AG09309 (cell line): ENCODE measurements around the gene FUT9.

ENCODE experiments used
- DNase-seq: peaks from one replicate; pipeline ENCODE4 v3.0.0-alpha.2; 2010; ENCODE audit warnings: low read depth
- H3K4me3 ChIP-seq: 2 replicates; pipeline ENCODE4 v1.5.1; 2011; ENCODE audit warnings: mild to moderate bottlenecking, low read depth, low read length, moderate library complexity; ENCODE audit not compliant: control insufficient read depth
- TF ChIP-seq, protein P1 (sequence below): IDR thresholded peaks from 2 replicates; pipeline ENCODE4 v1.5.1; 2011; ENCODE audit warnings: mild to moderate bottlenecking, low read depth, low read length, inconsistent platforms; ENCODE audit not compliant: insufficient read depth, control insufficient read depth; ENCODE audit errors: missing control alignments

The FUT9 gene

DNA sequence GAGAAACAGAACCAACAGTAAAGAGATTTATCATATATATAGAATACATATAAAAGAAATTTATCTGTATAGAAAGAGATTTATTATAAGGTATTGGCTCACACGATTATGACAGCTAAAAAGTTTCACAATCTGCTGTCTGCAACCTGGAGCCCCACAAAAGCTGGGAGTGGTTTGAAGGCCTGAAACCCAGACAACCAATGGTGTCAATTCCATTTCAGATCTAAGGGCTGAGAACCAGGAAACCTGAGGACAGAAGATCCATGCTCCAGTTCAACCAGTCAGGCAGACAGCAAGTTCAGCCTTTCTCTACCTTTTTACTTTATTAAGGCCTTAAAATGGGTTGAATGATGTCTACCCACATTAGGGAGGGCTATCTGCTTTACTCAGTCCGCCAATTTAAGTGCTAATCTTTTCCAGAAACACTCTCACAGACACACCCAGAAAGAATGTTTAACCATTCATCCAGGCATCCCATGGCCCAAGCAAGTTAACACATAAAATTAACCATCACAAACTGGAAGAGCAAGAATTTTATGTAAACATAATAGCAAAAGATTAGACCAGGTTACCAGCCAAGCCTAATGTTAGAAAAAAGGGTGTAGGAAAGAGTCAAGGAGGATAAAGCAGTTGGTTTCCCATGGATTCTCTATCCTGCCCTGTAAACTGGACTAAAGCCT lies 170.9 kb downstream of the FUT9 start:
- DNase-seq, result no peak
- H3K4me3 ChIP-seq, result no peak overlapping the region
- TF ChIP-seq, protein P1, sequence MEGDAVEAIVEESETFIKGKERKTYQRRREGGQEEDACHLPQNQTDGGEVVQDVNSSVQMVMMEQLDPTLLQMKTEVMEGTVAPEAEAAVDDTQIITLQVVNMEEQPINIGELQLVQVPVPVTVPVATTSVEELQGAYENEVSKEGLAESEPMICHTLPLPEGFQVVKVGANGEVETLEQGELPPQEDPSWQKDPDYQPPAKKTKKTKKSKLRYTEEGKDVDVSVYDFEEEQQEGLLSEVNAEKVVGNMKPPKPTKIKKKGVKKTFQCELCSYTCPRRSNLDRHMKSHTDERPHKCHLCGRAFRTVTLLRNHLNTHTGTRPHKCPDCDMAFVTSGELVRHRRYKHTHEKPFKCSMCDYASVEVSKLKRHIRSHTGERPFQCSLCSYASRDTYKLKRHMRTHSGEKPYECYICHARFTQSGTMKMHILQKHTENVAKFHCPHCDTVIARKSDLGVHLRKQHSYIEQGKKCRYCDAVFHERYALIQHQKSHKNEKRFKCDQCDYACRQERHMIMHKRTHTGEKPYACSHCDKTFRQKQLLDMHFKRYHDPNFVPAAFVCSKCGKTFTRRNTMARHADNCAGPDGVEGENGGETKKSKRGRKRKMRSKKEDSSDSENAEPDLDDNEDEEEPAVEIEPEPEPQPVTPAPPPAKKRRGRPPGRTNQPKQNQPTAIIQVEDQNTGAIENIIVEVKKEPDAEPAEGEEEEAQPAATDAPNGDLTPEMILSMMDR, result no peak

- no peak for DNase-seq
- TF ChIP-seq, protein P1, result no peak
- H3K4me3 ChIP-seq, result no peak overlapping the region
Measured at GRCh38 chr6:96194675-96195074, 178.9 kb downstream of the FUT9 start.

- no peak overlapping the region for H3K4me3 ChIP-seq
- TF ChIP-seq, protein P1, result no peak
- no peak for DNase-seq
Measured at GRCh38 chr6:96195272-96195671, 179.5 kb downstream of the FUT9 start.

DNA sequence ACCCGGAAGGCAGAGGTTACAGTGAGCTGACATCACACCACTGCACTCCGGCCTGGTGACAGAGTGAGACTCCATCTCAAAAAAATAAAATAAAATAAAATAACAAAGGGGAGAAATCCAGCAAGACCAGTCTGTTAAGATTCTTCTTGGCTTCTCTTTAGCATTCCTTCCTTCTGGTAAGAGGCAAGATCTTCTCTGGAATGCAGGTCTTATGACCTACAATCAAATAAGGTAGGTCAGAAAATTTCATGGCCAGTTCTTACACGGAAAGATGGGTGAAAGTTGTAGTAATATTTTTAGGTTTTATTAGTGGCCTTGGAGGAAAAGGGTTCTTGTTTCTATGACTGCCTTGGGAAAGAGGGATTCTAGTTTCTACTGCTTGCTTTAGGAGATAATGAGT lies 180.9 kb downstream of the FUT9 start:
- DNase-seq, result no peak
- TF ChIP-seq, protein P1, result no peak
- H3K4me3 ChIP-seq, result no peak overlapping the region

DNA sequence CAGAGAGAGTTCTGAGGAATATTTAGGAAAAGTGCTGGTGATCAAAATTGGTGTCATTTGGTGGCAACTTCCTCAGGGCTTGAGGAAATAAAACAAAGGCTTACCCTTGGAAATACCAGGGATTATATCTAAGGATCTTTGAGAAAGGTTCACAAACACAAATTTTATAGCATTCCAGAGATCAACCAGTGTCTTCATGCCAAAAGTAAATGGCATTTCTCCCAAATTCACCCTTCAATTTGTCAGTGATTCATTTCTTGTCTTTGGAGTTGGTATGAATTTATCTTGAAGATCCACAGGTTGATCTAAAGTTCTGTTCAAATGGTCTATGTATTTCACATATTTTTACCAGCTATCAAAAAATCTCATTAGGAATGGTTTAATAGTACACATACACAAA lies 181.5 kb downstream of the FUT9 start:
- TF ChIP-seq, protein P1, result no peak
- H3K4me3 ChIP-seq, result no peak overlapping the region

DNA sequence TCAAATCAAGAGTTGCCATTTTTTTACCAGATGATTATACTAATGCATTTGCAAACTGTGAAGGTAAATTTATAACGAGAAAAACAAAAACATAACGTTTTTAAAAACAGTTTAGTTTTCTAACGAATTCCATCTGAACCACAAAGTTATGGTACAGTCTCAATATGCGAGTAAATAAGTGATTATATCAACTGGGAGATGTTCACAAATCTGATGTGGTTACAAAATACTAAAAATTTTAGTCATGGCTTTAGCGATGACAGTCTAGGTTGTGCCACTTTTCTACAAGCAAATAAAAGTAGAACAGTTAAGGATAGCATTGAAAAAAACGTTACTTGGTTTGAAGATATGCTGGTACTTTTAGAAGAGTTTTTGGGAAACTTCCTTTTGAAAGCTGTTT lies 186.8 kb downstream of the FUT9 start:
- TF ChIP-seq, protein P1, result no peak
- H3K4me3 ChIP-seq, result no peak overlapping the region
- no peak for DNase-seq

More for the DNA sequence above, 181.5 kb downstream of the FUT9 start:
- DNase-seq, result no peak
